PC-9 (cell line): ENCODE results near the gene RIPOR3.

Experiments
- CTCF ChIP-seq: fragments of 200-600 bp; sonication (generic); conservative IDR thresholded peaks from 2 replicates; pipeline ENCODE4 v1.6.1; 2017; ENCODE audit warnings: mixed run types, antibody characterized with exemption, mild to moderate bottlenecking, moderate library complexity
- EZH2 ChIP-seq: fragments of 200-600 bp; sonication (generic); IDR thresholded peaks from 2 replicates; pipeline ENCODE4 v1.8.0; 2017; ENCODE audit warnings: antibody characterized with exemption, low read depth

- no peak for TF ChIP-seq CTCF
- TF ChIP-seq EZH2 = no peak
Measured at GRCh38 chr20:50715694-50716093, 24.4 kb upstream of the RIPOR3 start.
